CD4-positive, alpha-beta T cell treated with Interleukin-12 subunit alpha and Interleukin-12 subunit beta, for 1 hour (primary cell): ENCODE results near the gene PARM1.
"Not testable (repeated sequence)": the region's sequence is repeated elsewhere in the genome, so short reads cannot be mapped to it uniquely, and the experiment has no call there.

Experiments used
- DNase-seq: peaks from one replicate; pipeline ENCODE4 v3.0.0-alpha.2; 2020

The PARM1 gene

DNA sequence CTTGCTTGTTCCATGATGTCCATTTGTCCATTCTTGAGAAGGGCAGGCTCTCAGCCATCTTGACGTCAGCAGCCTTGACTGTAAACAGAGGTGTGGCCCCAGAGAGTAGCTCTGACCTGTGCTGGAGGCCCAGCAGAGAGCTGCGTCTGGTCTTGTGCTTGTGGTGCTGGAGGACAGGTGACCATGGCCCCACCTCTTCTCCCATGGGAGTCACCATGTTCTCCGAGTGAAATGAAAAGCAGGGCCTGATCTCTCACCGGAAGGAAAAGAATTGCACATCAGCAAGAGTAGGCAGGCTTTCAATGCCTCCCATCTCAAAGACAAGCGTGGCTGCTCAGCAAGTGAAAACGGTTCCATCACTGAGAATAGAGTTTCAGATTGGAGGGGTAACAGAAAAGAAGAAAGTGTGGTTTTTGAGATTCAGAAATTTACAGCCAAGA lies 11.5 kb downstream of the PARM1 start:
- DNase-seq: no peak

DNA sequence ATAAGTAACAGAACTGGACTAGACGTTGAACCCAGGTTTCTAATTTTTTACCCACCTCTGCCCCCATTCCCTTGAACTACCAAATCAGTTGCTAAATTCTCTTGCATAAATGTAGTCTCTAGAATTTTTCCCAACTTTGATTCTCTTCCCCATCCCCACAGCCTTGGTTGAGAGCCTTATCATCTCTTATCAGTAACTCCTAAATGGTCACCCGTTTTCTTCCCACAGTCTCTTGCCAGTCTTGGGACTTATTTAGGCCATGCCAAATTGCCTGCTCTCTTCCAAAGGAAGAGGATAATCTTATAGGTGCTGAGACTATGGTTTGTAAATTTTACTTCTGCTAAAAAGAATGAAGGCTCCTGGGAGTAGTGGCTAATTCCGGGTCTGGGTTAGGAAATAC lies 13.3 kb downstream of the PARM1 start:
- no peak for DNase-seq

GRCh38 chr4:74947798-74948197 lies 14.9 kb downstream of the PARM1 start:
- no peak for DNase-seq

DNA sequence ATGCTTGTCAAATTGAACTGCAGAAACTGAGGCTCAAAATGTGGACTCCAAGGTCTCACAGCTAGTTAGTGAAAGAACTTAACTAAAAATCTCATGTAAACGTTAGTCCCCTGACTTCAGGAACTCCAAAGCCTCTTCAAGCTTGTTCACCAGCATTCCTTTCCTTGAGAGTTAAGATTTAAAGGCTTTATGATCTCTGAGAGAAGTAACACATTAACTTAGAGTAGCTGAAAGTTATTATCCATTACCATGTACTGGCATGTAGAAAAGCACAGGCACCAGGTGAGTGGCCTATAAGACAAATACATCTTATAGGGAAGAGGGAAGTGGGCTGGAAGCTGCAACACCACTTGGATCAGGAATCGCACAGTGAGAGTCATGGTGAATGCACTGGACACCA lies 15.3 kb downstream of the PARM1 start:
- DNase-seq: no peak

DNA sequence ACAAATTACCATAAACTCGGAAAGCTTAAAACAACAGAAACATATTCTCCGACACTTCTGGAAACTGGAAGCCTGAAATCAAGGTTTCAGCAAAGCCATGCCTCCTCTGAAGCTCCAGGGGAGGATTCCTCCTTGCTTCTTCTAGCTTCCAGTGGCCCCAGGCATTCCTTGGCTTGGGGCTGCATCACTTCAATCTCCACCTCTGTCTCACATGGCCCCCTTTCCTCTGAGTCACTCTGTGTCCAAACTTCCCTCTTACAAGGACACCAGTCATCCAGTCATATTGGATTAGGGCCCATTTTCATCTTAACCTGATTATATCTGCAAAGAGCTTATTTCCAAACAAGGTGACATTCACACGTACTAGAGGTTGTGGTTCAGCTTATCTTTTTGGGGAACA lies 17.3 kb downstream of the PARM1 start:
- no peak for DNase-seq

DNA sequence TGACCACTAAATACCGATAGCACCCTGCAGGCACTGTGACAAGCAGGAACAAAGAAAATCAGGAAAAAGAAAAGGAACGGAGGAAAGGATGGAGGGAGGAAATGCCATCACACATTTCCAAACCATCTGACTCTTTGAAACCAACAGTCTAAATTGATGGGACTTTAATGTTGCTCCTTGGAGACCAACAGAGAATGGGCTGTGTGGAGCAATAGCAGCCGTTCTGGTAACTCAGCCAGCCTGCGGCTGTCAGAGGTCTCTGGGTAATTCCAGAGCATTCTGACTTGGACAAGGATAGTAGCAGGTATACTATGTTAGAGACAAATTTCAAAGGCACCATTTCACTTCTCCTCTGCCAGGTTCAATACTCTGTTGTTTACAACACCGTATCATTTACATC lies 18.0 kb downstream of the PARM1 start:
- no peak for DNase-seq

GRCh38 chr4:74953647-74954046 lies 20.7 kb downstream of the PARM1 start:
- no peak for DNase-seq

DNA sequence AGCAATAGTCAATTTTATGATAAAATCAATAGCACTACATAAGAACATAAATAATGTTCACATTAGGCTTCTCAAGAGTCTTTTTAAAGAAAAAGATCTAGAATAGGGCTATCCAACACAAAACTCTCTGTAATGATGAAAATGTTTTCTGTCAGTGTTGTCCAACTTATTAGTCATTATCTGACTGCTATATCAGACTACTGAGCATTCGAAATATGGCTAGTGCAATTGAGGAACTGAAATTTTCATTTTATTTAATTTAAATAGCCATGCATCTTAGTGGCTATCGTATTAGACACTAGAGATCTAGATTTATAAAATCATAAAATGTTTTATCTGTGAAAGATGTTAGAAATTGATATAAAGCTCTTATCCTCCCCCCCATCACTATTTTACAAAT lies 26.0 kb downstream of the PARM1 start:
- DNase-seq: no peak

- no peak for DNase-seq
These were observed 28.3 kb downstream of the PARM1 start for GRCh38 chr4:74961230-74961629.

- no peak for DNase-seq
These were observed 29.7 kb downstream of the PARM1 start for GRCh38 chr4:74962584-74962983.

DNA sequence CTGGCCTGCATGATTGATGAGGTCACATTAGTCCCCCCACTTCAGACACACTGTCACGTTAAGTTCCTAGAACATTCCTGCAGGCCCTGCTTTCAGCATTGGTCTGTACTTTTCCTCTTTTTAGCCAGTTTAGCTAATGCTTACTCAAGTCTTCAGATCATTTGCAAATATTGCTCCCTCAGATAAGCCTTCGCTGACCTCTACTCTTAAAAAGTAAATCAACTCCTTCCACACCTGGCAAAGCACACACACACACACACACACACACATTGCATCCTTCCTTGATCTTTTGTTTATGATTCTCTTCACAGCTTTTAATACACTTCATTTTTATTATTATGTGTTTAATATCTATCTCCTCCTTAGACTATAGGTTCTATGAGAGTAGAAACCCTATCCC lies 31.4 kb downstream of the PARM1 start:
- no peak for DNase-seq

DNA sequence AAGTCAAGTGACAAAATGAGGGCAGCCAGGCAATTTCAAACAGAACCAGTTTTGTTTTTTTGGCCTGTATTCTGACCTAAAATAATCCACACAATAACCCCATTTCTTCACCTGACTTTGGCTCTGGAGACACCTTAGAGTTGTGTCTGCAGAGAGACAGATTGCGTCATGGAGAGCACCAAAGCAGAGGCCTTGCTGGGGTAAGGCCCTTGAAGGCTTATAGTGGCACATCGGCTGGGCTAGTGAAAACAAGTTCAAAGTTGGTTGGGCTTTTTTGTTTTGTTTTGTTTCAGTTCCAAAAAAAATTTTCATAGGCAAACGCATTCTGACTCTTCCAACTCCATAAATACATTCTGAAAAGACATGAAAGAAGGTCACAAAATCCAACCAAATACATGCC lies 34.4 kb downstream of the PARM1 start:
- no peak for DNase-seq

DNA sequence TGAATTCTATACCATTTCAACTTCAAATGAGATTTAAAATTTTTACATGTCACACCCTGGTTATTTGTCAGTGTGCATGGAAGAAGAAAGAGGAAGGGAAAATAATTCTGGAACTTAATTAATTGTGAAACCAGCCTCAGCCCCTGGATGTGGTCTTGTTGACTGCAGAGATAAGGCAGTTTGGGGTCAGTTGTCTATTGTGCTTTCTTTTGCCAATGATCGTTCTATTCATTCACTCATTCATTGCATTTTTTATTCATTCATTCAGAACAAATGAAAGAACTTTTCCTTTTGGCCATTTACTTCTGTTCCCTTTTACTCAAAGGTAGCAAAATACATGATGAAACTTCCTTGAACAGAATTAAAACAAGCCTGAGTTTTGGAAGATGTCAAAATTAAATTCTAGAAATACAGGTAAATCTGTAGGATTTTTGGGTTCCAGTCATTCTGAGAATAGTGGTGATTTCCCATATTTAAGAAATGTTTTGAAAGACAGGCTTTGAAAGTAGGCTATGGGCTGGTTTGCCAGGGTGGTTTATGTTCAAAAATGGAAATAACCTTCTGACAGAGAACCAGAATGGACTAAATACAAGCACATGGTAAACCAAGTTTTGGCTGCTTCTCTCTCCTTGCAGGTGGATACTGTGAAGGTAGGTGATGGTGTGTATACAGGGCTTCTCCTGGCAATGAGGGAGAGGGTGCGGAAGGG lies 35.7 kb downstream of the PARM1 start:
- no peak for DNase-seq

DNA sequence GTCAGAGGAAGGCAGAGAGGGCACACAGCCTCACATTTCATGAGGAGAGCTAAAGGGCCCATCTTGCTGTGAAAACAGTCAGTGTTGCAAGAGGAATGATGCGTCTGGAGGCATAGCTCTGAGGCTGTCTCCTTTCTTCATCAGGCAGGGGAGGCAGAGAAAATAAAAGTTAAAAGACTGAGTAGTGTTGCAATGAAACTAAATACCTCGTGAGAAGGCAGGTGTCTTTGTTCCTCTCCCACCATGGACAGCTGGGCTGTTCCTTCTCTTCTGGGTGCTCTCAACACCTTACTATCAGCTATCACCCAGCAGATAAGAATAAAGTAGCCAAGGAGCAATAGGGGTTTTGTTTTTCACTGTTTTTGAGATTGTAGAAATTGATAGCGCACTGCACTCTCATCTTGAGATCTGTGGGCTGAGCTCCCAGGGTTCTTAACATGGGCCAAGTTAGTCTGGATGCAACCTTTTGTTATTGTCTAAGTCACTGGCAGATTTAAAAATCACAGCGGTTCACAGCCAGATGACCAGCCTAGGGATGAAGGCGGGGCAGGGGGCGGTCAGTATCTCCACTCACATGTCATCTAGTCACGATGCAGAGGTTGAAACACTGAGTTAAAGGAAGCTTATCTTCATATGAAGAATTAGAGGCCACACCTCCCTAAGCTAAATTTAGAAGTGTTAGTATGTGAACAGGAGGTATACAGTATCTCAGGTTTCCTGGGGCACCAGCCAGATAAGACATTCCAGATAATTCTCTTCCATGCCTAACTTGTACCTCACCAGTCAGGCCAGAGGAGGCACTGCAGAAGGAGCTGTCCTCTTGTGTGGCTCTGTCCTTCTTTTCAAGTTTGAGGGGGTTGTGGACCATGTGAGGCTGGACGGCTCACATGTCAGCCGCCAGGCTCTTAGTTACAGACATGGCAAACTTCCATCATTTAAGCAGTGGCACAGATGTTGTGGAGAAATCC lies 36.9 kb downstream of the PARM1 start:
- DNase-seq: no peak

DNA sequence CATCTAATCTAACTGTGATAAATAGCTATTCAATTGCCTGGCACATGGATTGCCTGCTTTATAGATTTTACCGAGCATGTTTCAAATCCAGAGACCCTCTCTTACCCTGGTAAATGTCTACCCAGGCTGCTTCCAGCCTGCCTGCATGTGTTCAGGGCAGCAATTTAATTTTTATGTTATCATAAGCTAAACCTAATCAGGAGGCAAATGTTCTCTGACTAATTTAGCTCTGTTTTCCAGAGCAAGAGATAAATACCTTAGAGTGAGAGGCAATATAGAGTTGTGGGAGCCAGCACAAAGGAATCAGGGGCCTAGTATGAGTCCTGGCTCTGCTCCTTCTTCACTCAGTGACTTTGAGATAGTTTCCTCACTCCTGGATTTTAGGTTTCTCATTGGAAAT lies 37.7 kb downstream of the PARM1 start:
- DNase-seq: no peak

GRCh38 chr4:74971862-74972261 lies 38.9 kb downstream of the PARM1 start:
- DNase-seq: no peak

- DNase-seq: no peak
These were observed 42.2 kb downstream of the PARM1 start for GRCh38 chr4:74975082-74975481.

DNA sequence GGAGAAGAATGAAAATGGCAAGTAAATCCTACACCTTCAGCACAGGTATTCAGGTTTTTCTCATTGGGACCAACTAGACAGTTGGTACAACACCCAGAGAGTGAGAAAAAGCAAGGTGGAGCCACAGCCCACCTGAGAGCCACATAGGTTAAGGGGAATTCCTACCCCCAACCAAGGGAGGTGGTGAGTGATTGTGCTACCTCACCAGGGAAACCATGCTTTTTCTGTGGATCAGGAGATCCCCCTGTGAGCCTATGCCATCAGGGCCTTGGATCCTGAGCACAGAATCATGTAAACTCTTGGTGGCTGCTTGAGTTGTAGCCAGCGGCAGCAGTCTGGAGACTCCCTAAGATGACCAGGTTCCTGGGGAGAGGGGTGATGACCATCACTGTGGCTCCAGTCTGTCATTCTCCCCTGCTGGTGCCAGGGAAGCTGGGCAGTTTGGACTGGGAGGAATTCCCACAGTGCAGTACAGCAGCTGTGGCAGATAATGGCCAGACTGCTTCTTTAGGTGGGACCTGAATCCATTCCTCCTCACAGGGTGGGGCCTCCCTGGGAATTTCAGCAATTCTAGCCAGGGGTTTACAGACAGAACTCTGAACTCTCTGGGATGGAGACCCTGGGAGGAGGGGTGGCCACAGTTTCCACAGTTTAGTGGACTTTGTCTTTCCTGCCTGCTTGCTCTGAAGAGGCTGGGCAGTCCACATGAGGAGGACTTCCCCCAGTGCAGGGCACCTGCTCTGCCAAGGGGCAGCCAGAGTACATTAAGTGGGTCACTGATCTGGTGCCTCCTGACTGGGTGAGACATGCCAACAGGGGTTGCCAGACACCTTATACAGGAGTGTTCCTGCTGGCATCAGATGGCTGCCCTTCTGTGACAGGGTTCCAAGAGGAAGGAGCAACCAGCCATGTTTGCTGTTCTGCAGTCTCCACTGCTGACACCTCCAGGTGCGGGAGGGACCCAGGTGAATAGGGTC lies 43.2 kb downstream of the PARM1 start:
- DNase-seq: no peak

GRCh38 chr4:74982546-74983252 lies 49.8 kb downstream of the PARM1 start:
- no peak for DNase-seq

DNA sequence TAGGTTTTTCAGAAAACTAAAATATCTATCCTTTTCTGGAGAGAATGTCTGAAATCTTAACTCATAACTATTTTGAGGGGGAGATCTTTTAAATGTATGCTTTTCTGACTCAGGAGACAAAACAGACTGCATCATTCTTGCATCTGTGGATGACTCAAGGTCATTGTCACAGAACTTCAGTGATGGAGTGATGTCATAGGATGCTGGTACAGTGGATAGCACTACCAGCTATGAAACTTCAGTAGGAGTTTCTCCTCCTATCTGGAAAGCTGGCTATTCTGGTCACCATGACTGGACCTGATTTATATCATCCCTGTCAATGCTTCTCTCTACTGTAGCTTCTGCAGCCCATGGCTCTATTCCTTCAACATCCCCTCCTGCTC lies 50.3 kb downstream of the PARM1 start:
- no peak for DNase-seq

GRCh38 chr4:74990276-74990875 lies 57.5 kb downstream of the PARM1 start:
- no peak for DNase-seq

- not testable (repeated sequence) for DNase-seq
These were observed 61.5 kb downstream of the PARM1 start for GRCh38 chr4:74994436-74994835.
